Measurements from ENCODE around the gene INS.

- TF ChIP-seq CTCF (IDR thresholded peaks at IDR 0.05) = no peak
- TF ChIP-seq POLR2A (IDR thresholded peaks at IDR 0.05) = no peak
- TF ChIP-seq POLR2AphosphoS5 (IDR thresholded peaks at IDR 0.05) = no peak
Observed at GRCh38 chr11:2188745-2189144, 27.7 kb upstream of the INS start.

Measured in prostate gland (tissue), 2 donors.